NCI-H69 (cell line): Measurements from ENCODE around the gene CNOT3.
A peak's percentile ranks its signal among the peaks of the same experiment; 100 is the strongest.

Experiments
- DNase-seq: peaks from one replicate; lab custom pipeline; 2025; lab: John Stamatoyannopoulos, UW

The CNOT3 gene

GRCh38 chr19:54151362-54152035 lies 13.9 kb downstream of the CNOT3 start:
- no peak for DNase-seq

- DNase-seq = no peak
Measured at GRCh38 chr19:54152267-54152666, 14.7 kb downstream of the CNOT3 start.

GRCh38 chr19:54152878-54153524 lies 15.4 kb downstream of the CNOT3 start:
- no peak for DNase-seq

GRCh38 chr19:54153731-54154326 lies 16.3 kb downstream of the CNOT3 start:
- no peak for DNase-seq

- no peak for DNase-seq
Measured at GRCh38 chr19:54154603-54155345, 17.2 kb downstream of the CNOT3 start.

GRCh38 chr19:54155694-54156093 lies 18.1 kb downstream of the CNOT3 start:
- no peak for DNase-seq

GRCh38 chr19:54156490-54156889 lies 18.9 kb downstream of the CNOT3 start:
- no peak for DNase-seq

GRCh38 chr19:54156953-54157352 lies 19.4 kb downstream of the CNOT3 start:
- DNase-seq = no peak

- DNase-seq = peak; percentile 39
Measured at GRCh38 chr19:54158812-54159351, 21.3 kb downstream of the CNOT3 start.

- peak; percentile 100 for DNase-seq
Measured at GRCh38 chr19:54159352-54160181, 22.0 kb downstream of the CNOT3 start, which contains the start of gene LENG1. Gene LENG1 (minus strand): TSS chr19:54159721. CDS start chr19:54159695, 26 bp downstream.

- DNase-seq = peak; percentile 78
Measured at GRCh38 chr19:54160182-54160811, 22.7 kb downstream of the CNOT3 start.

- peak; percentile 60 for DNase-seq
Measured at GRCh38 chr19:54160854-54161253, 23.3 kb downstream of the CNOT3 start.

- DNase-seq = peak; percentile 92
Measured at GRCh38 chr19:54162241-54162805, 24.8 kb downstream of the CNOT3 start.

GRCh38 chr19:54162884-54163283 lies 25.3 kb downstream of the CNOT3 start:
- no peak for DNase-seq

GRCh38 chr19:54164369-54165068 lies 27.0 kb downstream of the CNOT3 start:
- peak; percentile 77 for DNase-seq

- DNase-seq = no peak
Measured at GRCh38 chr19:54165222-54165621, 27.7 kb downstream of the CNOT3 start.

GRCh38 chr19:54168174-54168917 lies 30.8 kb downstream of the CNOT3 start:
- peak; percentile 89 for DNase-seq

GRCh38 chr19:54169149-54169740 lies 31.7 kb downstream of the CNOT3 start:
- DNase-seq = no peak
